IPS-18c (cell line): ENCODE results near the gene ANGEL1.

Experiments used
- H3K4me3 ChIP-seq: 2 replicates; pipeline ENCODE4 v1.7.0; 2013; ENCODE audit warnings: low read depth, mild to moderate bottlenecking, low read length, moderate library complexity; ENCODE audit not compliant: insufficient read depth
- H3K9me3 ChIP-seq: one replicate; pipeline ENCODE4 v1.6.1; 2013; ENCODE audit warnings: mild to moderate bottlenecking, low read length, moderate library complexity; ENCODE audit not compliant: control insufficient read depth, insufficient read depth

Gene ANGEL1

GRCh38 chr14:76812422-76813383, at the start of gene ANGEL1:
Gene ANGEL1, minus strand, starts transcription at chr14:76812882. Its CDS starts 55 bp downstream, at chr14:76812827.
- peak within 1 kb of the TSS; percentile 80 for H3K4me3 ChIP-seq
- no peaks in the 10 kb centered on the region for H3K9me3 ChIP-seq

- H3K4me3 ChIP-seq: no peak overlapping the region
- H3K9me3 ChIP-seq: no peaks in the 10 kb centered on the region
Measured at GRCh38 chr14:76861574-76862255, 49.0 kb upstream of the ANGEL1 start.

GRCh38 chr14:76856769-76857168, 44.1 kb upstream of the ANGEL1 start:
- no peak overlapping the region for H3K4me3 ChIP-seq
- H3K9me3 ChIP-seq: no peaks in the 10 kb centered on the region

- Histone ChIP-seq H3K4me3 (no peak overlapping the region), H3K9me3 (no peaks in the 10 kb centered on the region)
Measured at GRCh38 chr14:76855066-76855465, 42.4 kb upstream of the ANGEL1 start.

GRCh38 chr14:76848879-76849278, 36.2 kb upstream of the ANGEL1 start:
- Histone ChIP-seq H3K9me3 (no peaks in the 10 kb centered on the region), H3K4me3 (no peak overlapping the region)

- Histone ChIP-seq H3K9me3 (peaks cover 2% of the 10 kb centered on the region), H3K4me3 (no peak overlapping the region)
Measured at GRCh38 chr14:76846331-76847047, 33.8 kb upstream of the ANGEL1 start.

GRCh38 chr14:76844223-76844622, 31.5 kb upstream of the ANGEL1 start:
- no peak overlapping the region for H3K4me3 ChIP-seq
- peaks cover 2% of the 10 kb centered on the region for H3K9me3 ChIP-seq

GRCh38 chr14:76842414-76842813, 29.7 kb upstream of the ANGEL1 start:
- peaks cover 2% of the 10 kb centered on the region for H3K9me3 ChIP-seq
- no peak overlapping the region for H3K4me3 ChIP-seq

- no peaks in the 10 kb centered on the region for H3K9me3 ChIP-seq
- no peak overlapping the region for H3K4me3 ChIP-seq
Measured at GRCh38 chr14:76837524-76837923, 24.8 kb upstream of the ANGEL1 start.

GRCh38 chr14:76836029-76836630, 23.4 kb upstream of the ANGEL1 start:
- no peaks in the 10 kb centered on the region for H3K9me3 ChIP-seq
- H3K4me3 ChIP-seq: no peak overlapping the region

GRCh38 chr14:76834241-76834661, 21.6 kb upstream of the ANGEL1 start:
- Histone ChIP-seq H3K4me3 (no peak overlapping the region), H3K9me3 (no peaks in the 10 kb centered on the region)

- no peaks in the 10 kb centered on the region for H3K9me3 ChIP-seq
- H3K4me3 ChIP-seq: no peak overlapping the region
Measured at GRCh38 chr14:76833011-76833410, 20.3 kb upstream of the ANGEL1 start.

GRCh38 chr14:76832503-76832988, 19.9 kb upstream of the ANGEL1 start:
- H3K4me3 ChIP-seq: no peak overlapping the region
- no peaks in the 10 kb centered on the region for H3K9me3 ChIP-seq

- no peaks in the 10 kb centered on the region for H3K9me3 ChIP-seq
Measured at GRCh38 chr14:76830556-76830955, 17.9 kb upstream of the ANGEL1 start.

GRCh38 chr14:76829650-76830421, 17.2 kb upstream of the ANGEL1 start:
- no peak overlapping the region for H3K4me3 ChIP-seq
- no peaks in the 10 kb centered on the region for H3K9me3 ChIP-seq

More at GRCh38 chr14:76830556-76830955, 17.9 kb upstream of the ANGEL1 start:
- H3K4me3 ChIP-seq: no peak overlapping the region

GRCh38 chr14:76829013-76829365, 16.3 kb upstream of the ANGEL1 start:
- Histone ChIP-seq H3K9me3 (no peaks in the 10 kb centered on the region), H3K4me3 (no peak overlapping the region)
